ENCODE data around the gene FAM3A.

GRCh38 chrX:154513716-154514115, 2.3 kb downstream of the FAM3A start:
- TF ChIP-seq EZH2 (IDR thresholded peaks at IDR 0.05; ENCODE audit: low read depth) (no peak), CTCF (conservative IDR thresholded peaks at IDR 0.05) (no peak)

Data from PC-9 (cell line).